Tibial artery (tissue), 4 donors: ENCODE measurements around the gene TOLLIP.
A peak's percentile ranks its signal among the peaks of the same experiment; 100 is the strongest.

Experiments used
- DNase-seq, 2 donors: peaks; one replicate each; pipeline ENCODE4 v3.0.0-alpha.2; 2019
- H3K27ac ChIP-seq, 2 donors: fragments of 200-600 bp; sonication (generic) in 1 of 2; 1 replicate in 1 of 2; 2 replicates in 1 of 2; pipeline ENCODE4 v1.5.1; 2018 to 2019; ENCODE audit warnings: mild to moderate bottlenecking in 1 of 2
- H3K27me3 ChIP-seq, 2 donors: fragments of 200-600 bp; sonication (generic) in 1 of 2; one replicate each; pipeline versions ENCODE4 v1.5.1 to v1.6.0; 2016 to 2019
- H3K36me3 ChIP-seq, 3 donors: fragments of 200-600 bp; sonication (generic) in 2 of 3; one replicate each; pipeline ENCODE4 v1.5.1; 2016 to 2019; ENCODE audit warnings: mild to moderate bottlenecking in 2 of 3
- H3K4me1 ChIP-seq, 4 donors: fragments of 200-600 bp; sonication (generic) in 2 of 4; 1 replicate in 3 of 4; 2 replicates in 1 of 4; pipeline ENCODE4 v1.5.1; 2016 to 2019
- H3K4me3 ChIP-seq, 2 donors: fragments of 200-600 bp; sonication (generic) in 1 of 2; 1 replicate in 1 of 2; 2 replicates in 1 of 2; pipeline ENCODE4 v1.5.1; 2018 to 2019; ENCODE audit warnings: mild to moderate bottlenecking in 2 of 2
- H3K9me3 ChIP-seq, 3 donors: fragments of 200-600 bp; sonication (generic) in 1 of 3; one replicate each; pipeline ENCODE4 v1.5.1; 2016 to 2019
- intact Hi-C: fragments of 100-400 bp; cut with DNase I; formaldehyde crosslinking; loops from one replicate; pipeline ENCODE4 v1.15.0; 2023; ENCODE audit warnings: low total_unique reads
- TF ChIP-seq, protein P1 (sequence below), 2 experiments: fragments of 200-600 bp in 1 of 2; fragments of 450-650 bp in 1 of 2; IDR thresholded peaks; one replicate each; pipeline ENCODE4 v1.5.1; 2017 to 2019; ENCODE audit warnings: antibody characterized with exemption in 2 of 2, mild to moderate bottlenecking in 1 of 2, moderate library complexity in 1 of 2

Gene TOLLIP

DNA sequence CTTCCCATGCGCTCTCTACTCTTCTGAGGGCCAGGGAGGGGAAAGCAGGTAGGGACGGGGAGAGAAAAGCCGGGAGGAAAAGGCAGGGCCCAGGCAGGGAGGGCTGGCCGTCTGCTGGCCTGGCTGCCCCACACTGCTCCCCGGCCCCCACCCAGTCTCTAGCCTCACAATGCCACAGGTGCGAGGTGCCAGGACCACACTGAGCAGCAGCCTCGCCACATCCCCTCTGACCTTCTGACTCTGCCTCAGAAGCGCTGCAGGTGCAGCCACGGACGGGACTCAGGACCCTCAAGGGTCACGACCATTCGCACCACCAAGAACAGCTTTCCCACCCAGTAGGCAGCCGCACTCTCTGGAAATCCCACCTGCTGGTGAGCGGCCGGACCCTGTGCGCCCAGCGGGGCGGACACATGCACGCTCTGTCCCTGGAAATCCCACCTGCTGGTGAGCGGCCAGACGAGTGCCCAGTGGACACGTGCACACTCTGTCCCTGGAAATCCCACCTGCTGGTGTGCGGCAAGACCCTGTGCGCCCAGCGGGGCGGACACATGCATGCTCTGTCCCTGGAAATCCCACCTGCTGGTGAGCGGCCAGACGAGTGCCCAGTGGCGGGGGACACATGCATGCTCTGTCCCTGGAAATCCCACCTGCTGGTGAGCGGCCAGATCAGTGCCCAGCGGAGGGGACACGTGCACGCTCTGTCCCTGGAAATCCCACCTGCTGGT lies 20.1 kb downstream of the TOLLIP start:
- H3K9me3 ChIP-seq = no peaks in the 10 kb centered on the region
- no peaks in the 10 kb centered on the region for H3K27me3 ChIP-seq
- peaks cover 65 to 87% (median 85%) of the 10 kb centered on the region in 3 donors for H3K36me3 ChIP-seq
- H3K4me1 ChIP-seq = no peaks in the 10 kb centered on the region
- no peak overlapping the region for H3K27ac ChIP-seq
- intact Hi-C loops = no loop called here
- peak; percentile 7 to 57 for DNase-seq
- TF ChIP-seq, protein P1, sequence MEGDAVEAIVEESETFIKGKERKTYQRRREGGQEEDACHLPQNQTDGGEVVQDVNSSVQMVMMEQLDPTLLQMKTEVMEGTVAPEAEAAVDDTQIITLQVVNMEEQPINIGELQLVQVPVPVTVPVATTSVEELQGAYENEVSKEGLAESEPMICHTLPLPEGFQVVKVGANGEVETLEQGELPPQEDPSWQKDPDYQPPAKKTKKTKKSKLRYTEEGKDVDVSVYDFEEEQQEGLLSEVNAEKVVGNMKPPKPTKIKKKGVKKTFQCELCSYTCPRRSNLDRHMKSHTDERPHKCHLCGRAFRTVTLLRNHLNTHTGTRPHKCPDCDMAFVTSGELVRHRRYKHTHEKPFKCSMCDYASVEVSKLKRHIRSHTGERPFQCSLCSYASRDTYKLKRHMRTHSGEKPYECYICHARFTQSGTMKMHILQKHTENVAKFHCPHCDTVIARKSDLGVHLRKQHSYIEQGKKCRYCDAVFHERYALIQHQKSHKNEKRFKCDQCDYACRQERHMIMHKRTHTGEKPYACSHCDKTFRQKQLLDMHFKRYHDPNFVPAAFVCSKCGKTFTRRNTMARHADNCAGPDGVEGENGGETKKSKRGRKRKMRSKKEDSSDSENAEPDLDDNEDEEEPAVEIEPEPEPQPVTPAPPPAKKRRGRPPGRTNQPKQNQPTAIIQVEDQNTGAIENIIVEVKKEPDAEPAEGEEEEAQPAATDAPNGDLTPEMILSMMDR (IDR thresholded peaks at IDR 0.05) = no peak
- H3K4me3 ChIP-seq = no peak overlapping the region

DNA sequence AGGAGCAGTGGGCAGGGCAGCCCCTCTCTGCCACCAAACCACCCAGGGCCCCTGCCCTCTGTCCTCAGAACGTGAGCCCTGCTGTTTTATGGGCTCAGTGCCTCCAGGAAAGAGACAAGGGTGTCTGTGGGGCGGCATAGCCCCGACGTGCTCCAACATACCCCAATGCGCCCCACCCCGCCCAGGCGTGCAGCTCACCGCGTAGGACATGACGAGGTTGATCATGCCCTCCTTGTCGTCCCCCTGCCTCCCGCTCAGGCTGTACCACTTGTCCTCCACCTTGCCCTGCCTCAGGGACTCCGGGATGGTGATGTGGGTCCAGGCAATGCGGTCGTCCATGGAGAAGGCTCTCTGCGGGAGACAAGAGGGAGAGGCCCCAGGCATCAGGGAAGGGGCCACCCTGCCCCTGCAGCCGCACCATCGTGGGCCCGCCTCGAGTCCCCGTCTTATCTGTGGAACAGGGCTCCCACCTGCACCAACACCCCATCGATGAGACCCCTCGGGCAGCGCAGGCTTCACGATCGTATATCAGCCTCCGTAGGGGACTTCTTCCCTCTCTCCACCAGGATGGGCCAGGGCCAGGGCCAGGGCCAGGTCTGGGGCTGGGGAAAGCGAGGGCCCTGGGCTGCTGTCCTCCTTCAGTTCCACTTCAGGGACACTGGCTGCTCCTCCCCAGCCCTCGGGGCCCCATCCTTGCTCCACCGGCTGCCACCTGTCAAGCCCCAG lies 20.8 kb downstream of the TOLLIP start:
- H3K27ac ChIP-seq = no peak overlapping the region
- intact Hi-C loops = no loop called here
- no peak overlapping the region for H3K4me3 ChIP-seq
- no peak for DNase-seq
- H3K36me3 ChIP-seq = peaks cover 61 to 89% (median 86%) of the 10 kb centered on the region in 3 donors
- H3K9me3 ChIP-seq = no peaks in the 10 kb centered on the region
- no peaks in the 10 kb centered on the region for H3K27me3 ChIP-seq
- no peaks in the 10 kb centered on the region for H3K4me1 ChIP-seq
- TF ChIP-seq, protein P1 (IDR thresholded peaks at IDR 0.05) = no peak

DNA sequence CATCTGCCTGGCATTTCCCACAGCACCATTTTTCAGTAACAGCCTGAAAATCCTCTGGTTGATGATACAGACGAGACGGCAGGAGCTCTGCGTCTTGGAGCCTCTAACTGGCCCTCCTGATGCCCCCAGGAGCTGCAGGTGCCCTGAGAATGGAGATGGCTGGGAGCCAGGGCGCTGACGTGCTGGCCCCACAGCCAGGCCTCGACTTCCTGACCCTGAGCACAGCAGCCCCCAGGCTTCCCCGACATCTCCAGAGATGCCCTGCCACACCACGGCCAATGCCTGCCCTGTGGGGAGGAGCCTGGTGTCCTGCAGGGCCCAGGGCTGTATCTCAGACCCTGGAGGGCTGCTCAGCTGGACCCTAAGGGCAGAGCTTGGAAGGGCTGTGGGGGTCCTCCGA lies 21.5 kb downstream of the TOLLIP start:
- Histone ChIP-seq H3K9me3 (no peaks in the 10 kb centered on the region), H3K4me1 (no peaks in the 10 kb centered on the region), H3K27ac (no peak overlapping the region), H3K27me3 (no peaks in the 10 kb centered on the region), H3K36me3 (peaks cover 54 to 89% (median 86%) of the 10 kb centered on the region in 3 donors), H3K4me3 (no peak overlapping the region)
- TF ChIP-seq, protein P1 (IDR thresholded peaks at IDR 0.05) = no peak
- no peak for DNase-seq
- intact Hi-C loops = no loop called here

DNA sequence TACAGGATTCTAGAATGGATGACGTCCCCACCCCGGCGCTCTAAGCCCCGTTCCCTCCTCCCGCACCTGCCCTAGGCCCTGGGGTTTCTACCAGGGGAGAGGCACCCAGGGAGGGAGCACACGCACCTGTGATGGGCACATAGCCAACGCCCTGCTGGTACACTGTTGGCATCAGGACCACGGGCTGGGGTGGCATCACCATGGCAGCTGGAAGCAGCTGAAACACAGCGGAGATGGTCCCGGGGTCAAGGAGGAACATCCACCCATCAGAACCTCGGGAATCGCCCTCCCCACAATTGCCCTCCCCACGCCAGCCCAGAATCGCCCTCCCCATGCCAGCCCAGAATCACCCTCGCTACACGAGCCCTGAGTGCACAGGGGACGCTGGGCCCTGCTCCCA lies 23.6 kb downstream of the TOLLIP start:
- Histone ChIP-seq H3K4me3 (no peak overlapping the region), H3K36me3 (peaks cover 64 to 91% (median 85%) of the 10 kb centered on the region in 3 donors), H3K27ac (no peak overlapping the region), H3K9me3 (no peaks in the 10 kb centered on the region), H3K4me1 (no peaks in the 10 kb centered on the region), H3K27me3 (no peaks in the 10 kb centered on the region)
- TF ChIP-seq, protein P1 (IDR thresholded peaks at IDR 0.05) = no peak
- intact Hi-C loops = no loop called here
- DNase-seq = no peak

DNA sequence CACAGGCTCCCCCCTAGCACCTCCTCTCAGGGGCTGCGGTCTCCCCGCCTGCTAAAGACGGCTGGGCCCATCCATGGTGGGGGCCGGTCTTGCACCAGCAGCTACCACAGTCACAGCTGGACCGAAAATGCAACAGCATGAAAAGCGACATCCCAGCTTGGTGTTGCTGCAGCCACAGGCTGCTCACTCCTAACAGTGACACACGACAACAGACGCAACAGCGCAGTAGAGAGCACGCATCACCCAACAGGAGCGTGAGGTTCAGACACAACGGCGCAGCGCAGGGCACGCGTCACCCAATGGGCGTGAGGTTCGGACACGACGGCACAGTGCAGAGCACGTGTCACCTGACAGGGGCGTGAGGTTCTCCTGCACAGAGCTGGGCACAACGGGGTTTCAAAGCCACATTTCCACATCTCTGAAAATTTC lies 24.1 kb downstream of the TOLLIP start:
- no peak overlapping the region for H3K4me3 ChIP-seq
- TF ChIP-seq, protein P1 (IDR thresholded peaks at IDR 0.05) = no peak
- no peak for DNase-seq
- peaks cover 65 to 91% (median 85%) of the 10 kb centered on the region in 3 donors for H3K36me3 ChIP-seq
- no peaks in the 10 kb centered on the region for H3K9me3 ChIP-seq
- no peaks in the 10 kb centered on the region for H3K27me3 ChIP-seq
- intact Hi-C loops = no loop called here
- no peak overlapping the region for H3K27ac ChIP-seq
- H3K4me1 ChIP-seq = no peaks in the 10 kb centered on the region
